VCaP (cell line): ENCODE measurements around the gene XRCC3.
A peak's percentile ranks its signal among the peaks of the same experiment; 100 is the strongest.

Source experiments
- H3K27ac ChIP-seq: fragments of 450-650 bp; 2 replicates; pipeline ENCODE4 v1.5.1; 2017
- TF ChIP-seq, protein P1 (sequence below): fragments of 450-650 bp; conservative IDR thresholded peaks from 2 replicates; pipeline ENCODE4 v1.5.1; 2017; ENCODE audit warnings: mild to moderate bottlenecking, moderate library complexity

XRCC3 gene

DNA sequence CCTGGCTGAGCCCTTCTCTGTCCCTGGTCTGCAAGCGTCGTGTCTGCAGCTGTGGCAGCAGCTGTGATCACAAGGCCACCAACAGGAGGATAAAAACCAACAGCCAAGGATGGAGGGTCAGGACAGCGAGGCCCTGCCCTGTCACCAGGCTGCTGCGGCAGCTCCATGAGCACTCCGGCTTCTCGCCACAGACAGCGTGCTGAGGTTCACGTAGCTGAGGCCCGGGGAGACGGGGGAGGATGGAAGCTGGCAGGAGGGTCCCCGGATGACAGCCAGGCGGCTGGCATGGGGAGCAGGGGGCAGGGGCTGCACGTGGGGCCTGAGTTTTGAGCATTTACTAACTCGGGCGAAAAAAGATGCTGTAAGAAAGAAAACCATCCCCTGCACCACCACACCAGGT lies 5.4 kb downstream of the XRCC3 start:
- TF ChIP-seq, protein P1, sequence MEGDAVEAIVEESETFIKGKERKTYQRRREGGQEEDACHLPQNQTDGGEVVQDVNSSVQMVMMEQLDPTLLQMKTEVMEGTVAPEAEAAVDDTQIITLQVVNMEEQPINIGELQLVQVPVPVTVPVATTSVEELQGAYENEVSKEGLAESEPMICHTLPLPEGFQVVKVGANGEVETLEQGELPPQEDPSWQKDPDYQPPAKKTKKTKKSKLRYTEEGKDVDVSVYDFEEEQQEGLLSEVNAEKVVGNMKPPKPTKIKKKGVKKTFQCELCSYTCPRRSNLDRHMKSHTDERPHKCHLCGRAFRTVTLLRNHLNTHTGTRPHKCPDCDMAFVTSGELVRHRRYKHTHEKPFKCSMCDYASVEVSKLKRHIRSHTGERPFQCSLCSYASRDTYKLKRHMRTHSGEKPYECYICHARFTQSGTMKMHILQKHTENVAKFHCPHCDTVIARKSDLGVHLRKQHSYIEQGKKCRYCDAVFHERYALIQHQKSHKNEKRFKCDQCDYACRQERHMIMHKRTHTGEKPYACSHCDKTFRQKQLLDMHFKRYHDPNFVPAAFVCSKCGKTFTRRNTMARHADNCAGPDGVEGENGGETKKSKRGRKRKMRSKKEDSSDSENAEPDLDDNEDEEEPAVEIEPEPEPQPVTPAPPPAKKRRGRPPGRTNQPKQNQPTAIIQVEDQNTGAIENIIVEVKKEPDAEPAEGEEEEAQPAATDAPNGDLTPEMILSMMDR = no peak
- peak overlapping the region; percentile 51 for H3K27ac ChIP-seq

DNA sequence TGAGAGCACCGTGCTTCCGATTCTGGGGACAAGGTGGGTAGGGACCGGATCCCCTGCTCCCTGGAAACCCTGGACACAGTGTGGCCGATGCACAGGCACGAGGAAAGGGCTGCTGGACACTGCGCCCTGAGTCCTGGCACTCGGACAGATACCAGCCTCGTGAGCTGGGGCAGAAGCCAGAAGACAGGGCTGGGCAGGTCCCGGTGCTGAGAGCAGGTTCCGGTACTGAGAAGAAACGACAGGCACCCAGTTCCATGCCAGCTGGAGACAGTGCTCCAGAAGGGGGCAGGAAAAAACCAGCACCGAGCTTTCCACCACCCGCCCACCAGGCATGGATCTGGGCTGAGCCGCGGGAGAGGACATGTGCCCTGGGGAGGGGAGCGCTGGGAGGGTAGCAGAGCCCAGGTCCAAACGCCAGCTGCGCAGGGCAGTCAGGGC lies 6.5 kb downstream of the XRCC3 start:
- peak overlapping the region; percentile 51 for H3K27ac ChIP-seq
- TF ChIP-seq, protein P1 = no peak

DNA sequence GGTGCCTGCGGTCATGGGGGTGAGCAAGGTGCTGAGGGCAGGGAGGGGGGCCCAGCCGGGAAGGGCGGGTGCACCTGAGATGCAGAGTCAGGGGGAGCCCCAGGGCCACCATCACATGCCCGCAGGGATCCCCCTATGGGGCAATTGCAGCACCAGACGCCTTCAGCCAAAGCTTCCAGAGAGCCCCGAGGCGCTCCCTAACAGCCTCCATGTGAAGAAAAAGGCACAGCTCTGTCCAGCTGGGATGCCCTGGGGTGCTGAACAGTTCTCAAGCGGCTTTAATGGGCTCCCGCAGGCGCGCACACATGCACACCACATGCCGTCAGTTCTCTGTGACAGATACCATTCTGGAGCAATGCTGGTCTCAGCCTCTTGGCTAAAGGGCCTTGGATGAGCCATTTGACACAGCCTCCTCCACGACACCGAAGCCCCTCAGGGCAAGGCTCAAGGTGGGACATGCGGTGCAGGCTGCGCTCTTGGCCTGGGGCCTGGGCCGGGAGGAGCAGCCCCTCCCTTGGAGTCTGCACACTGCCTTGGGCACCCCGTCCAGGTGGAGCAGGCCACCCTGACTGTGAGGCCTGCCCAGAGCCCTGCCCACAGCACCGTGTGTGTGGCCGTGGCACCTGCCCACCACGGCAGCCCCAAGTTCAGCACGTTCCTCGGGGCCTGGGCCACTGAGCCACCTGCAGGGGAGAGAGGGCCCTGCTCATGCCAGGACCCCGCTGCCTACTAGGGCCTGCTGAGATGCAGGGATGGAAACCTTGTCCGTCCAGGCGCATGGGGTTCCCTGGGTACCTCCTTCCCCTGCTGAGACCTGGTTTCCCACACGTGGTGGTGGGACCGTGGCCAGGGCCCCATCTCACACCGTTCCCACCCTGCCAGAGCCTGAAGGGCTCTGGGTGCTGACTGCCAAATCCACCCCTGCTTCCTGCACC lies 7.7 kb downstream of the XRCC3 start:
- TF ChIP-seq, protein P1 = no peak
- peak overlapping the region; percentile 51 for H3K27ac ChIP-seq

DNA sequence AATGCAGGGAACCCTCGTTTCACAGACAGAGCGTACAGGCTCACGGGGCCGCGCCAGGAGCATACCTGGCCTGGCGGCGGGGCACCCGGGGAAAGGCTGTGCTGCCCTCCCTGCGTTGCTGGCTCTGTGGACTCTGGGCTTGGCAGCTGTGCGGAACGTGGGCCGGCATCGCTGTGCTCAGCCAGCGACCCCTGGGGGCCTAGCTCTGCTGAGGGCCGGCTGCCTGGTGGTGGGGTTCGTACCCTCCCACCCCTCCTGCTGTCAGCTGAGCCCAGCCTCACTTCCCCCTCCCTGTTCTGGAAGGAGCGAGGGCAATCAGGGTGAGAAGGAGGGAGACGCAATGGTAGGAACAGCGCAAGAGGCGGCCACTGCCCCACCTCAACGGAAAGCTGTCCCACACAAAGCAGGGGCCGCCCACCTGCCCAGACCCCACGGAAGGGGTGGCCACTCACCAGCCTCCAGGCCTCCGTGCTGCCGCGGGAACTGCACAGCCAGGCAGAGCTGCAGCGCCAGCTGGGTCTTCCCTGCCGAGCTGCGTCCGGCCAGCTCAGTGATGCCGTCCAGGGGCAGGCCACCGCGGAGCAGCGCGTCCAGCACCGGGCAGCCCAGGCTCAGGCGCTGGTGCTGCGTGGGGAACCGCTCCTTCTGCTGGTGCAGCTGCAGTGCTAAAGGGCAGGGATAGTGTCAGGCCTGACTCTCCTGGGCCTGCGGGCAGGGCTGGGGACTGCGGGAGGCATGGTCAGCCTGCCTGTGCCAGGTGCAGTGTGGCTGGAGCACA lies 8.5 kb downstream of the XRCC3 start:
- TF ChIP-seq, protein P1 = no peak
- no peak overlapping the region for H3K27ac ChIP-seq

DNA sequence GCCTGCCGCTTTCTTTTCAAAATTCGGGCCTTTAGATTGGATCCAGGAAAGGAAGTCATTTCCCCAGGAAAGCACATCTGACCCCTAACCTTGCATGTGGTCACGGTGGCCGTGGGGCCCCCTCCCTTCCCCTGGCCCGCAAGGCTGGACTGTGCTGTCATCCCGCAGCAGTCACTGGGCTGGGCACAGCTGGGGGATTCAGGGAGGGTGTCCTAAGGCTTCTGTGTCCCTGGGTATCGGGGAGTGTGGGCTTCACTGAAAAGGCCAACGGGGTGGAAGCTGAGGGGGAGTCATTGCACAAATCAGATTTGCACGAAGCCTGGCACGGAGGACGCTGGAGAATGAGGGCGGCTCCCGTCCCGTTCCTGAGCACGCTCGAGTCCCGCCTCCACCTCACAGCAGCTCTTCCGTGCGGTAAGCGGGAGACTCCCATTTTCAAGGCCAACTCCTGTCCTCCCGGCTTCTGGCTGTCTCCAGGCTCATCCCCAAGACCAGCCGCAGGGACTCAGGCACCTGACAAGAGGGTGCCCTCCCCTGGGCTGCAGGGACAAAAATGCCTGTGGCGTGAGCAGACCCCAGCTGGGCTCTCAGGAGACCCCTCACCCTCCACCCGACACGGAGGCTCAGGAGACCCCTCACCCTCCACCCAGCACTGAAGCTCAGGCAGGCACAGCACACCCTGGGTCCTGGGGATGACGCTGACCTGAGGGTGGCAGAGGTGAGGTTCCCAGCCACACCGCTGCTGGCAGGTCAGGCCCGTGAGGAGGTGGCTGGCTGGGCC lies 9.6 kb downstream of the XRCC3 start:
- H3K27ac ChIP-seq = no peak overlapping the region
- TF ChIP-seq, protein P1 = no peak

DNA sequence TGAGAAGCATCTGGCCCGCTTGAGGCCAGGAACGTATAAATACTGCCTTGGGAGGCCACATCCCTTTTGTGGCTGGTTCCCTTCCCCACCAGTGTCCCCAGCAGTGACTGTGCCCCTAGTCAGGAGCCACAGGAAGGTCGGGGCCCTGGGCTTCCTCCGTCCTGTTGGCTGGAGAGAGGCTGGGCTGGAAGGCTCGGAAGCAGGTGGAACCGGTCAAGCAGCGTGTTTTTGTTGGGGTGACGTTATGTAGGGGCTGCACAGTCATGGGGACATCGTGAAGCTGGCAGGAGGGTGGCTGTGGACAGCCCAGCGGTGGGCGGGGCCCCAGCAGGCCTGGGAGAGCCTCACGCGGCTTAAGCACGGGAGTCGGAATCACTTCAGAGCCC lies 10.1 kb downstream of the XRCC3 start:
- H3K27ac ChIP-seq = no peak overlapping the region

More for the DNA sequence above, 10.1 kb downstream of the XRCC3 start:
- TF ChIP-seq, protein P1 = no peak
